ENCODE data around the gene OPRM1.

The OPRM1 gene

DNA sequence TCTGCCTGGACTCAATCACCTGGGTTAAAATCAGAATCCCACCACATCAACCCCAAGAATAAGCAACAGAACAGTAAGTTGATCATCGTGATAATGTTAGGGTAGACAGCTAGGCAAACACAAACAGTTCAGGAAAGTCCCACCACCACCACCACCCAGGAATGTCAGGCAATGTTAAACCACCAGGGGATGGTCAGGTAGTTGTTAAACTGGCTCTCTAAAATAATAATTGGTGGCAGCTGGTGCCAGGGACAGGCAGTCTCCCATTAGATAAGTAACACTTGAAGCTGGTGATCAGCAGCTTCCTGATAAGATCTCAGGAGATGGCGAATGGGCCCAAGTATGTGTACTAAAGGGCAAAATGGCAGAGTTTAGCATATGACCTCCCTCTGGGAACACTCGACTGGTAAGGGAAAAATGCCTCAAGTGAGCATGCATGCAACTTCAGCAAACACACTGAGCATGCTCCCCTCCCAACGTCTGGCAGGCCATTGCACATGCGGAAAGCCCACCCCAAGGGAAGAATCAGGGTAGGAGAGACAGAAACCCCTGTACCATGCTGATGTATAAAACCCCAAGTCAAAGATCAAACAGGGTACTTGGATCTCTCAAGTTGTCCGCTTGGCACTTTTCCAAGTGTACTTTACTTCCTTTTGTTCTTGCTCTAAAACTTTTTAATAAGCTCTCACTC lies 250.9 kb downstream of the OPRM1 start:
- no peak for DNase-seq

DNA sequence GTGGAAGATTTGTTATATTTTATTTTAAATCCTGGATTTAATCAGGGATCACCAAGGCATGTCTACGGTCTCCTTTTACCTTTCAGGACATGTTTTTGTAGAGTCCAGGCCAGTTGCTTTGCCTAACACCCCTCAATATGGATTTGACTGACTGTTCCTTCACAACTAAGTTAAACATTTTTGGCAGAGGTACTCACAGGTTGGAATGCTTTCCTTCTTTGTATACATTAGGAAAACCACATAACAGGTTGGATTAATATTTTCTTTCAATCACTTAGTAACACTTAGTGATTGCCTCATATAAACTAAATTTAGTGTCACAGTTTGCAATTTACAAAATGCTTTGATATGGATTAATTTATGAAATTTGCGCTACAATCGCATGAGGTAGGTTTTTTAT lies 253.0 kb downstream of the OPRM1 start:
- no peak for DNase-seq

DNA sequence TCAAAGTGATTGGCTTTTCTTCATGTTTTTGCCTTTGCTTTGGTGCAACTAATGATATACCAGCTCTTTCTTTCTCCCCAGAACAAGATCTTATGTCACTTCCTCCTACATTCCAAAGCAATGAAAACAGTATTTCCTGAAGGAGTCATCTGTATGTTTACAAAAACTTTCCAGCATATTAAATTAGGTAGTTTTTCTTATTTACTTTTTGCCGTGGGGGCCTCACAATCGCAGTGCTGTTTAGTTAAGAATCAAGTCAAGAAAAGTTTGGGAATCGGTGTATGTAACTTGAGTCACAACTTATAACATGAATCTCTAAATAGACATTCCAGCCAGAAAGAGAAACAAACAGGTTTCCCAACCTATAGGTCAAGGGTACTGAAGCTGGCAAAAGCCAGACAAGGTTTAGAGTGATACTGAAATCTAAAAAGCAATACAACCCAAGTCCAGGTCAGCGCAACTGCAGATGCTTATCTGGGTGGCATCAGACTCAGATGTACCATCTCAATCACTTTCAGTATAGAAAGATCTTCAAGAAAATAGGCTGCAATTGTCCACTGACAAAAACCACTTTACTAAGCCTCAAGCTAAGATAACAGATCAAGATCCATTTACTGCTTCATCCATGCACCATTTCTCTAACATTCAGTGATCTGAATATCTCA lies 253.9 kb downstream of the OPRM1 start:
- peak; percentile 25 to 78 for DNase-seq

DNA sequence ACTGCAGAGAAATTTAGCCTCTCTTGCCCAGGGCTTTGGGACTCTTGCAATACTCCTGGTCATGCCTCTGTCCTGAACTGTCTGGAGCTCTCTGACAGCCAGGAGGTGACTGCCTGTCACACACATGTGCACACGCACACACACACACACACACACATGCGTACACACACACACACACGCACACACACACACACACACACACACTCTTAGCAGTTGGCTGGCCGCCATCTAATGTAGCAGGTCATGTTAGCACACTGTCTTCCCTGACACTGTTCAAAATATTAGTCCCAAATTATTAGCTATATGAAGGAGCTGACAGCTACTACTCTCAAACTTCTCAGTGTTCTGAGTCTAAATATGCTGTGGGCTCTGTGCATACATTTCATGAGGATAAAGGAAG lies 256.7 kb downstream of the OPRM1 start:
- no peak for DNase-seq

Measured in SW 1271 (cell line).